OCI-LY3 (cell line): ENCODE results near the gene RFX2.

Experiments used
- CTCF ChIP-seq: fragments of 200-600, 300-600 bp; sonication (generic); IDR thresholded peaks from 2 replicates; pipeline ENCODE4 v1.5.1; 2014; ENCODE audit warnings: antibody characterized with exemption, low read length, low read depth
- EZH2phosphoT487 ChIP-seq: fragments of 200-600 bp; shearing (Covaris generic); IDR thresholded peaks from 2 replicates; pipeline ENCODE4 v1.6.1; 2018; ENCODE audit warnings: antibody characterized with exemption, mixed run types, low read depth

GRCh38 chr19:6014551-6015135, 95.7 kb downstream of the RFX2 start:
- TF ChIP-seq CTCF (no peak), EZH2phosphoT487 (no peak)
